GM23338 (cell line): ENCODE measurements around the gene KCTD10. TPM values are rescaled to one million over a fixed set of nuclear protein-coding genes. Genes with fewer than 3 reads are reported as not detected.

ENCODE experiments used
- ATAC-seq: fragments of 200-7000 bp; cut with Tn5 transposase; 3 replicates; pipeline ENCODE4 v1.9.1; 2020
- DNase-seq: peaks from one replicate; pipeline ENCODE4 v3.0.0-alpha.2; 2015; ENCODE audit warnings: low spot score
- H2AFZ ChIP-seq: fragments of 200-600 bp; sonication (generic); 2 replicates; pipeline ENCODE4 v1.8.0; 2016; ENCODE audit warnings: antibody characterized with exemption, mild to moderate bottlenecking, moderate library complexity
- H3F3A ChIP-seq: fragments of 200-600 bp; sonication (generic); replicated peaks from 2 replicates; pipeline ENCODE4 v1.8.0; 2017; ENCODE audit warnings: antibody characterized with exemption, mixed run types, low read depth
- H3K27ac ChIP-seq: fragments of 200-600 bp; sonication (generic); 2 replicates; pipeline ENCODE4 v1.6.1; 2016; ENCODE audit warnings: low read depth
- H3K27me3 ChIP-seq: fragments of 200-600 bp; sonication (generic); 2 replicates; pipeline ENCODE4 v1.8.0; 2016; ENCODE audit warnings: mild to moderate bottlenecking, mixed run types, moderate library complexity; ENCODE audit not compliant: insufficient read depth
- H3K36me3 ChIP-seq: fragments of 200-600 bp; sonication (generic); 2 replicates; pipeline ENCODE4 v1.8.0; 2016; ENCODE audit warnings: mild to moderate bottlenecking; ENCODE audit not compliant: insufficient read depth
- H3K4me1 ChIP-seq: fragments of 200-600 bp; sonication (generic); 2 replicates; pipeline ENCODE4 v1.8.0; 2016; ENCODE audit warnings: mild to moderate bottlenecking, moderate library complexity; ENCODE audit not compliant: insufficient read depth
- H3K4me2 ChIP-seq: fragments of 200-600 bp; sonication (generic); 2 replicates; pipeline ENCODE4 v1.7.1; 2017; ENCODE audit warnings: mixed run types
- H3K4me3 ChIP-seq: fragments of 200-600 bp; sonication (generic); 2 replicates; pipeline ENCODE4 v1.6.1; 2016; ENCODE audit warnings: mixed run types
- H3K79me2 ChIP-seq: fragments of 200-600 bp; sonication (generic); replicated peaks from 2 replicates; pipeline ENCODE4 v1.8.0; 2017; ENCODE audit warnings: mild to moderate bottlenecking; ENCODE audit not compliant: insufficient read depth
- H3K9me2 ChIP-seq: fragments of 200-600 bp; sonication (generic); 2 replicates; pipeline ENCODE4 v1.8.0; 2017; ENCODE audit not compliant: insufficient read depth
- H4K20me1 ChIP-seq: fragments of 200-600 bp; sonication (generic); replicated peaks from 2 replicates; pipeline ENCODE4 v1.8.0; 2017; ENCODE audit warnings: mild to moderate bottlenecking; ENCODE audit not compliant: insufficient read depth
- H3K27ac Mint-ChIP-seq: 2 replicates; pipeline ENCODE4 v1.8.0; 2020; ENCODE audit warnings: inconsistent platforms, mild to moderate bottlenecking, moderate library complexity, mixed read lengths
- H3K27me3 Mint-ChIP-seq: 3 replicates; pipeline ENCODE4 v1.8.0; 2022; ENCODE audit warnings: low read depth, mild to moderate bottlenecking, moderate library complexity, mixed read lengths, inconsistent platforms; ENCODE audit not compliant: insufficient read depth, poor library complexity
- H3K36me3 Mint-ChIP-seq: 3 replicates; pipeline ENCODE4 v1.8.0; 2021; ENCODE audit warnings: low read depth, mild to moderate bottlenecking, inconsistent platforms, moderate library complexity, mixed read lengths
- H3K4me1 Mint-ChIP-seq: 3 replicates; pipeline ENCODE4 v1.8.0; 2020; ENCODE audit warnings: mild to moderate bottlenecking, inconsistent platforms, mixed read lengths
- H3K4me3 Mint-ChIP-seq: 3 replicates; pipeline ENCODE4 v1.8.0; 2021; ENCODE audit warnings: moderate library complexity, mild to moderate bottlenecking, inconsistent platforms, mixed read lengths
- H3K9me3 Mint-ChIP-seq: 3 replicates; pipeline ENCODE4 v1.8.0; 2020; ENCODE audit warnings: moderate library complexity, mild to moderate bottlenecking, inconsistent platforms, mixed read lengths
- CREB1 ChIP-seq: fragments of 250-450 bp; sonication (Bioruptor Pico); IDR thresholded peaks from 2 replicates; pipeline ENCODE4 v1.5.0; 2020; ENCODE audit warnings: low read depth, mild to moderate bottlenecking, moderate library complexity
- CTCF ChIP-seq, 2 experiments: fragments of 200-600 bp in 1 of 2; sonication (generic) in 1 of 2; conservative IDR thresholded peaks; 2 replicates each; pipeline versions ENCODE4 v1.5.1 to v1.6.1; 2016 to 2017; ENCODE audit warnings: antibody characterized with exemption in 2 of 2, low read depth in 2 of 2, mild to moderate bottlenecking in 2 of 2, moderate library complexity in 1 of 2
- ETS1 ChIP-seq: IDR thresholded peaks from 2 replicates; pipeline ENCODE4 v1.6.1; 2016; ENCODE audit warnings: antibody characterized with exemption
- EZH2phosphoT487 ChIP-seq: fragments of 200-600 bp; sonication (generic); IDR thresholded peaks from one replicate; pipeline ENCODE4 v1.8.1; 2018; ENCODE audit warnings: antibody characterized with exemption; ENCODE audit not compliant: unreplicated experiment
- JUNB ChIP-seq: IDR thresholded peaks from one replicate; pipeline ENCODE4 v1.6.1; 2016; ENCODE audit warnings: antibody characterized with exemption; ENCODE audit not compliant: unreplicated experiment
- NANOG ChIP-seq: IDR thresholded peaks from 2 replicates; pipeline ENCODE4 v1.6.1; 2016; ENCODE audit warnings: antibody characterized with exemption, borderline replicate concordance
- POLR2AphosphoS5 ChIP-seq: IDR thresholded peaks from 2 replicates; pipeline ENCODE4 v1.6.1; 2016; ENCODE audit warnings: antibody characterized with exemption, low read depth
- REST ChIP-seq: IDR thresholded peaks from one replicate; pipeline ENCODE4 v1.6.1; 2018; ENCODE audit warnings: antibody characterized with exemption; ENCODE audit not compliant: unreplicated experiment
- STAT1 ChIP-seq: IDR thresholded peaks from one replicate; pipeline ENCODE4 v1.6.1; 2016; ENCODE audit warnings: antibody characterized with exemption; ENCODE audit not compliant: unreplicated experiment
- ZNF114 ChIP-seq: fragments of 250-450 bp; sonication (Bioruptor Pico); IDR thresholded peaks from 2 replicates; pipeline ENCODE4 v1.5.0; 2020; ENCODE audit warnings: mild to moderate bottlenecking, moderate library complexity
- ZNF331 ChIP-seq: fragments of 250-450 bp; sonication (Bioruptor Pico); IDR thresholded peaks from 2 replicates; pipeline ENCODE4 v1.5.0; 2020; ENCODE audit warnings: low read depth, mild to moderate bottlenecking, moderate library complexity
- ZNF462 ChIP-seq: fragments of 250-450 bp; sonication (Bioruptor Pico); IDR thresholded peaks from 2 replicates; pipeline ENCODE4 v1.5.0; 2020; ENCODE audit warnings: mild to moderate bottlenecking, moderate library complexity
- polyA plus RNA-seq: library from polyadenylated mRNA; unstranded; fragments of >200 nt; fragmentation: Nextera tagmentation; extraction: Ambion mirVana; gene quantifications from 2 replicates; pipeline ENCODE4 v1.2.1, GENCODE V29; 2016
- total RNA-seq: library from RNA; depleted of rRNA; stranded (reverse); fragments of >200 nt; shearing (Covaris generic); gene quantifications from 2 replicates; pipeline ENCODE4 v1.2.3, GENCODE V29; 2014

KCTD10 gene
- total and polyA plus RNA-seq, 2 experiments from 2014 or later = 15.8 to 45.2 TPM

- TF ChIP-seq CTCF (conservative IDR thresholded peaks at IDR 0.05; ENCODE audit: low read depth in 2 of 2) = no peak
- no peak for TF ChIP-seq ZNF331 (CRISPR knock-in tag)
- no peak for TF ChIP-seq ZNF462 (CRISPR knock-in tag)
- TF ChIP-seq NANOG = no peak
- TF ChIP-seq ETS1 = no peak
Measured at GRCh38 chr12:109502332-109502731, 25.2 kb upstream of the KCTD10 start (continued).

GRCh38 chr12:109501299-109501698 is 24.2 kb upstream of the KCTD10 start:
- H3K9me2 ChIP-seq = no peaks in the 10 kb centered on the region
- ATAC-seq (no peak), DNase-seq (no peak)
- no peak overlapping the region for H2AFZ ChIP-seq
- peaks cover 9% of the 10 kb centered on the region; the same call in 1 of the 2 replicates for H4K20me1 ChIP-seq
- H3K4me3 Mint-ChIP-seq = no peak overlapping the region
- H3K79me2 ChIP-seq = no peaks in the 10 kb centered on the region
- H3K4me1 Mint-ChIP-seq = no peaks in the 10 kb centered on the region; the same call in 2 of the 3 replicates
- H3F3A ChIP-seq = no peaks in the 10 kb centered on the region
- H3K4me1 ChIP-seq = no peaks in the 10 kb centered on the region
- H3K36me3 ChIP-seq = peaks cover 14% of the 10 kb centered on the region; the same call in 1 of the 2 replicates
- H3K27ac Mint-ChIP-seq = no peak overlapping the region
- peaks cover 31% of the 10 kb centered on the region for H3K36me3 Mint-ChIP-seq
- 0 out of 3 replicates have a peak, but pooled peaks cover 4% of the 10 kb centered on the region for H3K9me3 Mint-ChIP-seq
- H3K4me2 ChIP-seq = no peak overlapping the region
- H3K27me3 ChIP-seq = no peaks in the 10 kb centered on the region
- H3K27me3 Mint-ChIP-seq = peaks cover 2% of the 10 kb centered on the region
- no peak overlapping the region for H3K4me3 ChIP-seq
- no peak overlapping the region for H3K27ac ChIP-seq
- TF ChIP-seq NANOG = no peak
- no peak for TF ChIP-seq EZH2phosphoT487
- no peak for TF ChIP-seq ZNF331 (CRISPR knock-in tag)
- no peak for TF ChIP-seq POLR2AphosphoS5
- no peak for TF ChIP-seq JUNB
- no peak for TF ChIP-seq ZNF114 (CRISPR knock-in tag)
- TF ChIP-seq STAT1 = no peak
- no peak for TF ChIP-seq REST
- no peak for TF ChIP-seq CREB1
